Cardiac septum (tissue), 1 donor: ENCODE data around the gene BYSL. TPM values are rescaled to one million over a fixed set of nuclear protein-coding genes. Genes with fewer than 3 reads are reported as not detected.
"Not testable (repeated sequence)": the region's sequence is repeated elsewhere in the genome, so short reads cannot be mapped to it uniquely, and the experiment has no call there.

Experiments used
- DNase-seq: peaks from one replicate; pipeline ENCODE4 v3.0.0-alpha.2; 2020; ENCODE audit warnings: low spot score
- intact Hi-C: fragments of 100-400 bp; cut with DNase I; formaldehyde crosslinking; loops from one replicate; pipeline ENCODE4 v1.14.0; 2022
- total RNA-seq: library from RNA; stranded (reverse); fragmentation: NEBNext Ultra II Directional; extraction: Animal tissue kit (Norgen Biotek cat#: 25700); gene quantifications from one replicate; pipeline ENCODE4 v1.2.1, GENCODE V29; 2021
- donor health status: DM: no; HTN: no; CAD: no.

Gene BYSL
- total RNA-seq, 1 donor from 2014 or later: 11.3 TPM

DNA sequence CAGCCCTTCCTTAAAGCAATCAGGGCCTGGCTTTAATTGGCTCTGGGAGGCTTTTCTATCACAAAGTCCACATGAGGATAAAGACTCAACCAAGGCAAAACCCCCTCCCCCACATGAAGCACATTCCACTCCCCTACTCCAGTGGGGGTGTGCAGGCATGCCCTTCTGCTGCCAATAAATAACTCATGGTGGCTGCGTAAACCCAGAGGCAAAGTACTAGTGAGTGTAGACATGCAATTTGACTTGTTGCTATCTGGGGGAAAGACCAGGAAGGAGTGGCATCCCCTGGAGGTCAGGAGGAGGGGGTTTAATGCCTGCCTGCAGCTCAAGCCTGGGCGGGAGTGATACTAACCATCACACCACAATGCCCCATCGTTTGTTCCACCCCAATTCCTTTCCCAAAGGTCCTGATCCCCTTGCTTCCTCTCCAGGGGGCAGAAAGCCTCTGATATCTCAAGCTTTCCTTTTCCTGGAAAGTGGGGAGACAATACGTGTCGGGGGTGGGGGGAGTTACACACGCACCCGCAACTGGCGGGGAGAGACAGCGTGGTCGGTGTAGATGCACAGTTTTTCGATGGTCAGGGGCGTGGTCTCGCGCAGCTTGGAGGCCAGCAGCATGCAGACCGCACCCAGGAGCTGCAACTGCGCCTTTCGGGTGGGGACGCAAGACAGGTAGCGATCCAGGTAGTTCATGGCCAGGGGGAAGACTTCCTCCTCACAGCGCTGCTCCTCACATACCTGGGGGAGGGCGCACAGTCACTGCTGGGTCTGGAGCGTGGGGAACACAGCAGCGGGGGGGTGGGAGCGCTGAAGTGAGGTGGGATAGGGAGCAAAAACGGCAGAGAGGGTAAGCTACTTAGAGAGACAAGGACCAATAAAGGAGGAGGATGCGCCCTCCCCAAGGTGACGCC lies 18.8 kb downstream of the BYSL start:
- DNase-seq: no peak

DNA sequence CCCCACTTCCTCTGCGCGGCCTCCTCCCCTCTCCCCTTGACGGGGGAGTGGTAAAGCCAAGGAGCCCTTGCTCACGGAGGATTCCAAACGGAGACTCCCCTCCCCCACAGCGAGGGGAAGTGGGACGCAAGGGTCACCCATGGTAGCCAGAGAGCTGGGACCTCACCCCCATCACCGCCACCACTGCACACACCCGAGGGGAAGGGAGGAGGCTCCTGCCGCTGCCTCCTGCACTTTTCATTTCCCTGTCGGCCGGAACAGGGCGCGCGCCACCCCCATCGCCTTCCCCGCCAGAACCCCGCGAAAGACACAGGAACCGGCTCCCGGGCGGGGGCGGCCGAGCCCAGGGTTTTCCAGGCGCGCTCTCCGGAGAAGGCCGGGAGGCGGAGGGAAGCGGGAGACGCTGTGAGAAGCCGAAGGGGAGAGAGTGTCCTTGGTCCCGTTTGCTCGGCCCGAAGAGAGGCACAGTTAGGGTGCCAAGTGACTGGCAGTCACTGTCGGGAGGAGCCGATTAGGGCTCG lies 19.5 kb downstream of the BYSL start:
- DNase-seq: peak; percentile 83
- intact Hi-C loops: loop anchor here (1.0 to 2.0 kb wide), 2 partner anchors 18 to 46 kb away; partner anchors contain the start of gene USP49

More for the DNA sequence above, 18.8 kb downstream of the BYSL start:
- intact Hi-C loops: loop anchor here (2.0 to 5.0 kb wide), 2 partner anchors 17 to 153 kb away; partner anchors contain the start of gene TOMM6

DNA sequence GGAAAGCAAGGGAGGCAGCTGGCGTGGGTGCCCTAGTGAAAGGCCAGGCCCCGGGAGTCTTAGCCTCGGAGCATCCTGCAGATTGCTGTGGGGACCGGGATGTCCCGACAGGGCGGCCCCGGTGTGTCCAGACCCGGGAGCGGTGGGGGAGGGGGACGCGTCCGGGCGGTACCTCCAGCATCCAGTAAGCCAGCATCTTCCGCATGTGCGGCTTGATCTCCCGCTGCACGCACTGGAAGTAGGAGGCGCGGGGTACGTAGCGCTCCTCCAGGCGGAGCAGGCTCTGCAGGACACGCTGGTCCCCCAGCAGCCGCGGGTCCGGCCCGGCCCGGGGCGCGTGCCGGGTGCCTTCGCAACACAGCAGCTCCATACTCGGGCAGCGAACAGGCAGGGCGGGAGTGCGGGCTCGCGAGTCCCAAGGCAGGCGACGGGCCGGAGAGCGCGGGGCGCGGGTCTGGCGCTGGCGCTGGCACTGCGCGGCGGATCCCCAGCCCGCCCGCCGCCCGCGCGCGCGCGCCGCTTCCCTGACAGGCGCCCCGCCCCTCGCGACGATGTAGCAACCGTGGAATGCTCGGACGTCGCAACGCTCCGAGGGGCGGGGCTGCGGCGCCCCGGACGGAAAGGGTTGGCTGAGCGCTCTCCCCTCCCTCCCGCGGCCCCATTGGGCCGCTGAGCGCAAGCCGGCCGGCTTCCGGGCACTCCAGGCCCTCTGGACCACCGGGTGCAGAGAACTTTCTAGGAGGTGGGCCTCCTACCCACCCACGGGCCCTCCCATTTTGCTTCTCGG lies 20.2 kb downstream of the BYSL start, which contains the start of gene CCND3:
Gene CCND3 (minus strand): TSS at position 529 of the 787 bp plus-strand sequence. CDS start 159 bp downstream, at position 370.
- peak; percentile 97 for DNase-seq
- intact Hi-C loops: loop anchor here (1.0 to 2.0 kb wide), 2 partner anchors 19 to 46 kb away; partner anchors contain the start of gene USP49

DNA sequence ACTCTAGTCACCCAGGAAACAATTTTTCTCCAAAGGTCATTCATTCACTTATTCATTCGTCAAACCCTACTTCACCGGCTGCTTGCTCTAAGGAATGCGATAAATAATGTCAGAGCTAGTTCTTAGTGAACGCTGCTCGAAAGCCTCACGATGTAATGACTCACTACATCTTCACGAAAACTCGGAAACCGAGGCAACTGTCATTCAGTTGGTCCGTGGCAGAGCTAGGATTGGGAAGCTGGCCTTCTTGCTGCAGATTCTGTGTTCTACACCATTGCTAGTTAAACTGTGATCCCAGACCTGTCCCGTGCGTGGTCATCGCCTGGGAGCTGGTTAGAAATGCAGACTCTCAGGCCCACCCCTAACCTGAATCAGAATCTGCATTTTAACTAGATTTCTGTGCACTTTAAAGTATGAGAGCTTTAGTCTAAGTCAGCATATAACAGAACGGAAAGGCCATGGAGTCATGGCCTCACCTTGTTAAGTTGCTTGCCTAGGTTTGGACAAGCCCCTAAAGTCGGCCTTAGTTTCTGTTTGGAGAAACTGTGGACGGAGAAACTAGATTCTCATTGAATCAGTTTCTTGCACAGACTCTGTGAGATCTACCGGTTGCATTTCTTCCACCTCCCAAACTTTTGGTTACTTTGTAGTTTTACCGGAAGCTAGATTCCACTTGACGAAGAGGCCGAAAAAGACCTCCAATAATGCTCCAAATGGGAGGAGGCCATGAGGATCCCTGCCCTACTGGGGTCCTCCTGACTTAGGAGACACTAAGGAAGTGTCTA lies 21.0 kb downstream of the BYSL start:
- intact Hi-C loops: no loop called here
- DNase-seq: no peak

DNA sequence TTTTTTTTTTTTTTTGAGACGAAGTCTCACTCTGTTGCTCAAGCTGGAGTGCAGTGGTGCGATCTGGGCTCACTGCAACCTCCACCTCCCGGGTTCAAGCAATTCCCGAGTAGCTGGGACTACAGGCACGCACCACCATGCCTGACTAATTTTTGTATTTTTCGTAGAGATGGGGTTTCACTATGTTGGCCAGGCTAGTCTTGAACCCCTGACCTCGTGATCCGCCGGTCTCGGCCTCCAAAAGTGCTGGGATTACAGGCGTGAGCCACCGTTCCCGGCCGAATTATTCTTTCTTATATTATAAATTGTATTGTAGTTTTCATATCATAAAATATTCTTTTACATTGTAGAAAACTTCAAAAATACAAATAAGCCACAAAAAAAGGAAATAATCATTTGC lies 21.6 kb downstream of the BYSL start:
- DNase-seq, intact Hi-C loops: not testable (repeated sequence)

DNA sequence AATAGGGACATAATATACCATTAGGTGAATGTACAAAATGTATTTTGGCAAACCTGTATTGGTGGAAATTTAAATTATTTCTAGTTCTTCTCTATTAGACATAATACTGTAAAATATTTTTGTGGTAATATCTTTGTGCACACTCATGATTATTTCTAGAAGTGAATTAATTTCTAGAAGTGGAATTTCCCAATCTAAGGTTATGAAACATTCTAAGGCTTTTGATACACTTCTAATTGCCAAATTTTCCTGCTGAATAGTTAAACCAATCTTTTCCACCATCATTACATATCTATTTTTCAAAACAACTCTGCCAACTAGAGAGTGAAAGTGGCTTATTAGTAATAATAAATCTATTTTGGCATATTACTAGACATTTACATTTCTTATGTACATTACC lies 22.2 kb downstream of the BYSL start:
- intact Hi-C loops: no loop called here
- no peak for DNase-seq

DNA sequence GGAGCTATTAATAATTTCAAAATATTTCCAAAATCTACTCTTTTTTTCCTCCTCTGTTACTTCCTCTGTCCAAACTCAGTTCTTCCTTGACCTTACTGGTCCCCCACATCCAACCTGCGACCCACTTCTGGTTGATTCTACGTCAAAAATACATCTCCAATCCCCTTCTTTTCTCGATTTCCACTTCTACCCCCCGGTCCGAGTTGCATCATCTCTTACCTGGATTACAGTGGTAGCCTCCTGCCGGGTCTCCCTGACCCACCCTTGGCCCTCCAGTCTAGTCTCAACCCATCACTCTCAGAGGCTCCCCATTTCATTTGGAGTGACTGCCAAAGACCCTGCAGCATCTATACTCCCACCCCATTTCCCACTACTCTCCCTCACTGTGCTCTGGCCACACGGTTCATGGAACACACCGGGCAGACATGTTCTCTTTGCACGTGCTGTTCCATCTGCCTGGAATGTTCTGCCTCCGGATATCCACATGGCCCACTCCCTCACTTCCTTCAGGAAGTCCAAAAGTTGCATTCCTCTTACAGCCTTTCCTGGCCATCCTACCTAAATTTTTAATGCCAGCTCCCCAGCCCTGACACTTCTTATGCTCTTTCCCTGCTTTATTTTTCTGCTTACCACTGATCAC lies 26.4 kb downstream of the BYSL start:
- no peak for DNase-seq
- intact Hi-C loops: no loop called here

DNA sequence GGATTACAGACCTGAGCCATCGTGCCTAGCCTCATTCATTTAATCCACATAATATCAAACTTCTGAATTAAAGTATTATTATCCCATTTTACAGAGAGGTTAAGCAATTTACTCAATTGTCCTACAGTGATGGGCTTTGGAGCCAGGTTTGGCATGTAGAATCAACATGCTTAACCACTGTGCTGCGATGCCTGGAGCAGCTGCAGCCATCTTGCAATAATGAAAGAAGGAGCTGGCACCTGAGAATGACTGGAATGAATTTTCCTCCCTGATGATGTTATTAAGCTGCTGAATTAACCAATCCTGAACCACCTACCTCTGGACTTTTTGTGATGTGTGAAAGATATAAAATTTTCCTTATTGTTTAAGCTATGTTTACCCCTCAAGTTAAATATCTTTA lies 33.4 kb downstream of the BYSL start:
- intact Hi-C loops: no loop called here
- DNase-seq: no peak

DNA sequence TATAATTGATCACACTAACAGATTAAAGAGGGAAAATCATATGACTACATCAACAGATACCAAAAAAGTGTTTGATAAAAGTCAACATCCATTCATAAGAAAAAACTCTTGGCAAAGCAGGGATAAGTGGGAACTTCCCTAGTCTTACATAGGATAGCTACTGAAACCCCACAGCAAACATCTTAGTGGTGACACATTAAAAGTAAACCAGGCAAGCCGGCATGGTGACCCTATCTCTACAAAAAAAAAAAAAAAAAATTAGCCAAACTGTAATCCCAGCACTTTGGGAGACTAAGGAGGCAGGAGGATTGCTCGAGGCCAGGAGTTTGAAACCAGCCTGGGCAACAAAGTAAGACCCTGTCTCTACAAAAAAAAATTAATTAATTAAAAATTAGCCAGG lies 34.1 kb downstream of the BYSL start:
- intact Hi-C loops: no loop called here
- no peak for DNase-seq

DNA sequence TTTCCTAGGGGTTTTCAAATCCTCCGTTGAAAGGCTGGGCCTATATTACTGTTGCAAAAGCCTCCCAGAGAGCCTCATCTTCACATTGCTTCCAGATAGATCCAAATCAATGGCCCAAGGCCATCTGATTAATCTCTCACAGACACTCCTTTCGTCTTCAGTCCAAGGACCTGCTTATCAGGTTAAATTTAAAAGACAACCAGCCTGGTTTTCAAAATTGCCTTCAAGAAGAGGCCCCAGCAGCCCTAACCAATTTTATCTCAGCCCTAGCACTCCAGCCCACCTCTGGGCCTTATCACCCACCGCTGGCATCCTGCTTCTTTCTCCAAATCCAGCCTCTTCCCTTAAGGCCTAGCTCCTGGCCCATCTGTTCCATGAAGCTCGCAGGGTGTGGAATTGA lies 35.8 kb downstream of the BYSL start:
- intact Hi-C loops: no loop called here
- DNase-seq: no peak

DNA sequence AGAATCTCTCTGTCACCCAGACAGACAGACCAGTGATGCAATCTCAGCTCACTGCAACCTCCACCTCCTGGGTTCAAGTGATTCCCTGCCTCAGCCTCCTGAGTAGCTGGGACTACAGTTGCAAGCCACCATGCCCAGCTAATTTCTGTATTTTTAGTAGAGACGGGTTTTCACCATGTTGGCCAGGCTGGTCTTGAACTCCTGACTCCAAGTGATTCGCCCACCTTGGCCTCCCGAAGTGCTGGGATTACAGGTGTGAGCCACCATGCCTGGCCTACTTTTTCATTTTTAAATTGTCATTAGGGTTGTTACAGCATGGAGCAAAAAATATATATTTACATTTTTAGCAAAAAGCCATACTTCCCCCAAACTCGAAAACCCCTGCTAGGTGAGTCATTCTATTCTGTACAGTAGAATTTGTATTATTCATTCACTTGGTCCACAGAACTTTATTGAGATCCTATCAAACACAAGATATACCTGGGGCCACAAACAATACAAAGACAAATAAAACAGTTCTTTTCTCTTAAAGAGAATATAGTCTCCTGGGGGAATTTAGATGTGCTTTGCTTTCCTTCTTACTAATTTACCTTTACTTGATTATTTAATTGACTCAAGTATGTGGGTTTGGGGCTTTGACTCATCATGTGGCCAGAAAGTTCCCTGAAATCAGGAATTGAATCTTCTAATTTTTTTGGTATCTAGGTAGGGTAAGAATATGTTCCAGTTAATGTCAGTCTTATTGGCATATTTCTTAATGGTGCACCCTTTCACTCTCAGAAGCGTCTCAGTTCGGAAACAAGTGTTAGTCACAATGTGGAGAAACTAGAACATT lies 36.9 kb downstream of the BYSL start:
- intact Hi-C loops: no loop called here
- no peak for DNase-seq

DNA sequence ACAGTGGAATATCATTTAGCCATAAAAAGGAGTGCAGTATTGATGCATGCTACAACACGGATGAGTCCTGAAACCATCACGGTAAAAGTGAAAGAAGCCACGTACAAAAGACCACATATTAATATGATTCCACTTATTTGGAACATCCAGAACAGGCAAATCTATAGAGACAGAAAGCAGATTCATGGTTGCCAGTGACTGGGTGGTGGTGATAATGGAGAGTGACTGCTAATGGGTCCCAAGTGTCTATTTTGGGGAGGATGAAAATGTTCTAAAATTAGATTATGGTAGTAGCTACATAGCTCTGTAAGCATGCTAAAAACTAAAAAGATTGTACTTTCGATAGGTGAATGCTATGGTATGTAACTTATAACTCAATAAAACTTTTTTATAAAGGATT lies 38.7 kb downstream of the BYSL start:
- no peak for DNase-seq
- intact Hi-C loops: no loop called here

DNA sequence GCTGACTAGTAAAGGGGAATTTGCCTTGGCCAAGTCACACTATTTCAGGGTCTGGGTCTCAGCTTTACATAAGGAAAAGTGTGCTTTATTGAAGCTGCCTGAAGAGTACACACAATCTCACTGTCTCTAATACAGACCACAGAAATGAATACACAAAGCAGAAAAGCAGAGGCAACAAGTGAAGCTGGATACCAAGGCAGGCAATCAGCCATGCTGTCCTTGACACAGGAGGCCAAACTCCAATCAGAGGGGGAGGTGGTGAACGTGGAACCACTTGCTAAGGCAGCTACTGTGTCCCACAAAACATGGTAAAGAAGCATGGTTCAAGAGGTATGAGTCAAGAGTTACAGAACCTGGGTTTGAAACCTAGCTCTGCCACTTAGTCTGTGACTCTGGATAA lies 42.1 kb downstream of the BYSL start:
- intact Hi-C loops: no loop called here

DNA sequence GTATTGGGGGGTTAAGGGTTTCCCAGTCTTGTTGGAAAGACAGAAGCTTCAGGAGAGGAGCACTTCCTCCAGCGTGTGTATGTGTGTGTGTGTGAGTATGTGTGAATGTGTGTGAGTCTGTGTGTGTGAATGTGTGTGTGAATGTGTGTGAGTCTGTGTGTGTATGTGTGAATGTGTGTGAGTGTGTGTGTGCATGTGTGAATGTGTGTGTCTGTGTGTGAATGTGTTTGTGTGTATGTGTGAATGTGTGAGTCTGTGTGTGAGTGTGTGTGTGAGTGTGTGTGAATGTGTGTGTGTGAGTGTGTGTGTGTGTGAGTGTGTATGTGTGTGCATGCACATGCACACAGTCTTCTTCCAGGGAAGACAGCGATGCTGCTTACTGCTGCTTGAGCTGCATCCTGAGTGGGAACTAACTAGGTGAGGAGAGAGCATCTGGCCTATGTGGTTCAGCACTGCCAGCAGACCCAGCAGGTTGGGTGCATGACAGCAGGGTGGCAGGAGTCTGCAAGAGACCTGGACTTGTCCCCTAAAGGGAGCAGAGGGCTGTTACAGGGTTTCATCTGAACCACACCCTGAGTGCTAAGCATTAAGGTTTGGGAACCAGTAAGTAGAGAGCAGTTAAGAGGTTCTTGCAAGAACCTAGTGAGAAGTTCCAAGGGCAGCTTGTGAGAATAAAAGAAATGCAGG lies 43.0 kb downstream of the BYSL start:
- intact Hi-C loops: no loop called here
- no peak for DNase-seq

More for the DNA sequence above, 42.1 kb downstream of the BYSL start:
- no peak for DNase-seq

DNA sequence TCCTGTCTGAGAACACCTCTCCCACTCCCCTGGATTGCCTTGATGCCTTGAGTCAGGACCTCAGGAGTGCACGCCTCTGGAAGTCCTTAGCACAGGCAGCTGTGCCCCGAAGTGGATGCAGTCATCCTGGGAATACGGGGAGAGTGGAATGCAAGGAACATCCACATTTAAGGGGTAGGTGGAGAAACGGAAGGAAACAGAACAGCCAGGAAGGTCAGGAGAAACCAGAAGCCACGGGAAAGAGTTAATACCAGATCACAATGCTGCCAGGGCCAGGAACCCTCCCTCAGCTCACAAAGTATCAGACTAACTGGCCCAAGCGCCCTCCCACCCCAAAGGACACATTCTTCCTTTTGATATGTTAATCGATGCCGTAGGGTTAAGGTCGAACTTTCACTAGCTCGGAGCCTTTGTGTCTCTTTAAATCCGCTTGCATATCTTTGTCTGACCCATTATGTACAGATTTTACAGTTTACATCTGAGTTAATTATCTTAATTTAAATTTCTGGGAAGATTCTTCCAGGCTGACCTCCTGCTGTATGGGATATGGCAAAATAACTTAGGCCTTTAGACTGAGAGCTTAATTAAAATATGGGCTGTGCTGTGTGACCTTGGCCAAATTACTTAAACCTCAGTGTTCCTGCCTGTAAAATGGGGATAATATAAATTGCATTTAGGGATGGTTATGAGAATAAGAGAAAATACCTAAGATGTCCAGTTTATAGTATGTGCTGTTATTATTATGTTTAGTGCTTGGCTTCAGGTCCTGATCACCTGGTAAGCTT lies 44.3 kb downstream of the BYSL start:
- intact Hi-C loops: no loop called here
- no peak for DNase-seq

DNA sequence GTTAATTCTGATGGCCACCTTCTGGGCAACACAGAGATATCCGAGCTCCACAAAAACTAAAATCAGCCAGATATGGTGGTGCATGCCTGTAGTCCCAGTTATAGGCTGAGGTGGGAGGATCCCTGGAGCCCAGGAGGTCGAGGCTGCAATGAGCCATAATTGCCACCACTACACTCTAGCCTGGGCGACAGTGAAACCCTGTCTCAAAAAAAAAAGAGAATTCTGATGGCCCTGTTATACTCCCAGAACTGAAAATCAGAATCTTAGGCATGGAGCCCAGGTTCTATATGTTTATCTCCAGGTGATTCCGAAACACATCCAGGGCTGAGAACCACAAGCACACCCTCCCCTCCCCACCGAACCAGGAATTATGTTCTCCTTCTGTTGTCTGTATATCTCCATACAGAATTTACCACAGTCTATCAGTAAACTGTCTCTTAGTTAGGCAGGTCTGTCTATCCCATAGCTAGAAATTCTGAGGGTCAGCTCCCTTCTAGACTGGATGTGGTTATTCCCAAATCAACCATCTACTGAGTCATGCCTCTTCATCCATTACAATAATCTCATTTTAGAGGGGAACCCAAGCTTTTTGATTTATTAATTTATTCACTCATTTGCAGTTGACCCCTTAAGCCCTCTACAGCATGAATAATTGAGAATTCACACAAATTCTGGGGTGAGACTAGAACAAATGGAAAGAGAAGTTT lies 45.1 kb downstream of the BYSL start:
- peak; percentile 1 for DNase-seq
- intact Hi-C loops: no loop called here
